Caco-2 (cell line): ENCODE measurements around the gene TAF11L10. TPM values are rescaled to one million over a fixed set of nuclear protein-coding genes. Genes with fewer than 3 reads are reported as not detected.

Experiments used
- total RNA-seq: library from RNA; stranded (reverse); gene quantifications from 2 replicates; pipeline ENCODE4 v1.2.3, GENCODE V29; 2022

TAF11L10 gene
- total RNA-seq, 1 experiment from 2014 or later, result not detected

Other genes starting within 250 kb of the TAF11L10 start
- gene TAF11L2, start 99.6 kb downstream of the TAF11L10 start, total RNA-seq, result not detected in 2 replicates
- not detected in 2 replicates for gene TAF11L3, start 79.5 kb downstream of the TAF11L10 start, total RNA-seq
- gene TAF11L4, start 76.0 kb downstream of the TAF11L10 start, total RNA-seq, result not detected in 2 replicates
- not detected in 2 replicates for gene TAF11L5, start 72.6 kb downstream of the TAF11L10 start, total RNA-seq
- gene TAF11L6, start 69.2 kb downstream of the TAF11L10 start, total RNA-seq, result not detected in 2 replicates
- not detected in 2 replicates for gene TAF11L7, start 12.1 kb downstream of the TAF11L10 start, total RNA-seq
- not detected in 2 replicates for gene TAF11L8, start 6.9 kb downstream of the TAF11L10 start, total RNA-seq
- gene TAF11L9, start 3.4 kb downstream of the TAF11L10 start, total RNA-seq, result not detected in 2 replicates
- not detected in 2 replicates for gene TAF11L11, start 6.4 kb upstream of the TAF11L10 start, total RNA-seq
- not detected in 2 replicates for gene TAF11L12, start 12.6 kb upstream of the TAF11L10 start, total RNA-seq
- gene TAF11L13, start 34.3 kb upstream of the TAF11L10 start, total RNA-seq, result not detected in 2 replicates
- gene TAF11L14, start 36.6 kb upstream of the TAF11L10 start, total RNA-seq, result not detected in 2 replicates